Suprapubic skin (tissue), 3 donors: Measurements from ENCODE around the gene BLNK.

Experiments
- POLR2A ChIP-seq, 2 donors: fragments of 450-650 bp; IDR thresholded peaks; one replicate each; pipeline ENCODE4 v1.6.1; 2017; ENCODE audit warnings: antibody characterized with exemption in 2 of 2, mild to moderate bottlenecking in 2 of 2, moderate library complexity in 2 of 2
- TF ChIP-seq, protein P1 (sequence below), 2 donors: fragments of 200-600 bp in 1 of 2; fragments of 450-650 bp in 1 of 2; sonication (generic) in 1 of 2; IDR thresholded peaks; one replicate each; pipeline ENCODE4 v1.5.1; 2016 to 2019; ENCODE audit warnings: antibody characterized with exemption in 2 of 2, mild to moderate bottlenecking in 1 of 2, moderate library complexity in 1 of 2

DNA sequence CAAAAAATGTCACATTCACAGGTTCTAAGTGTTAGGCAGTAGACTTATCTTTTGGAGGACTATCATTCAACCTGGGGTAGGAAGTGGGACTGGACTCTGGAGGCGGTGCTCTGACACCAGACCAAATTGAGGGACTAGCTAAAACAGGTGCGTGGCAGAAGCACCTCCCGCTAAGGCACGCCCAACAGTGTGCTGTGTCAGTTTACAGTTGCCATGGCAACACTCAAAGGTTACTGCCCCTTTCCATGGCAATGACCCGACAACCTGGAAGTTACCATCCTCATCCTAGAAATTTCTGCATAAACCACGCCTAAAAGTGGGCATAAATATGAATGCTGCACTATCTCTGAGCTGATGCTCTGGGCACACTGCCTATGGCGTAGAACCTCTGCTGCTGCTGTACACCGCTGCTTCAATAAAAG, 14.0 kb upstream of the BLNK start:
- TF ChIP-seq, protein P1, sequence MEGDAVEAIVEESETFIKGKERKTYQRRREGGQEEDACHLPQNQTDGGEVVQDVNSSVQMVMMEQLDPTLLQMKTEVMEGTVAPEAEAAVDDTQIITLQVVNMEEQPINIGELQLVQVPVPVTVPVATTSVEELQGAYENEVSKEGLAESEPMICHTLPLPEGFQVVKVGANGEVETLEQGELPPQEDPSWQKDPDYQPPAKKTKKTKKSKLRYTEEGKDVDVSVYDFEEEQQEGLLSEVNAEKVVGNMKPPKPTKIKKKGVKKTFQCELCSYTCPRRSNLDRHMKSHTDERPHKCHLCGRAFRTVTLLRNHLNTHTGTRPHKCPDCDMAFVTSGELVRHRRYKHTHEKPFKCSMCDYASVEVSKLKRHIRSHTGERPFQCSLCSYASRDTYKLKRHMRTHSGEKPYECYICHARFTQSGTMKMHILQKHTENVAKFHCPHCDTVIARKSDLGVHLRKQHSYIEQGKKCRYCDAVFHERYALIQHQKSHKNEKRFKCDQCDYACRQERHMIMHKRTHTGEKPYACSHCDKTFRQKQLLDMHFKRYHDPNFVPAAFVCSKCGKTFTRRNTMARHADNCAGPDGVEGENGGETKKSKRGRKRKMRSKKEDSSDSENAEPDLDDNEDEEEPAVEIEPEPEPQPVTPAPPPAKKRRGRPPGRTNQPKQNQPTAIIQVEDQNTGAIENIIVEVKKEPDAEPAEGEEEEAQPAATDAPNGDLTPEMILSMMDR (IDR thresholded peaks at IDR 0.05) = no peak
- TF ChIP-seq POLR2A (IDR thresholded peaks at IDR 0.05) = no peak
